ENCODE measurements around the gene HOATZ.

The HOATZ gene
- total RNA-seq, result 0 reads per million in 4 experiments

GRCh38 chr11:111514216-111515031 lies at the start of gene HOATZ:
Gene HOATZ (plus strand): TSS chr11:111514778. CDS start chr11:111514785, 7 bp downstream.
- DNase-seq, result no peak

GRCh38 chr11:111465400-111465799 lies 49.2 kb upstream of the HOATZ start:
- DNase-seq, result no peak

GRCh38 chr11:111466615-111467014 lies 48.0 kb upstream of the HOATZ start:
- DNase-seq, result no peak

- no peak for DNase-seq
Measured at GRCh38 chr11:111469200-111469599, 45.4 kb upstream of the HOATZ start.

- DNase-seq, result no peak
Measured at GRCh38 chr11:111472228-111472627, 42.4 kb upstream of the HOATZ start.

- no peak for DNase-seq
Measured at GRCh38 chr11:111474432-111474831, 40.1 kb upstream of the HOATZ start.

GRCh38 chr11:111476366-111476765 lies 38.2 kb upstream of the HOATZ start:
- no peak for DNase-seq

GRCh38 chr11:111476956-111477355 lies 37.6 kb upstream of the HOATZ start:
- no peak for DNase-seq

GRCh38 chr11:111477898-111478297 lies 36.7 kb upstream of the HOATZ start:
- DNase-seq, result no peak

- DNase-seq, result no peak
Measured at GRCh38 chr11:111479666-111480065, 34.9 kb upstream of the HOATZ start.

GRCh38 chr11:111483431-111483830 lies 31.1 kb upstream of the HOATZ start:
- no peak for DNase-seq

- no peak for DNase-seq
Measured at GRCh38 chr11:111490496-111490895, 24.1 kb upstream of the HOATZ start.

GRCh38 chr11:111494040-111494439 lies 20.5 kb upstream of the HOATZ start:
- no peak for DNase-seq

GRCh38 chr11:111499483-111499882 lies 15.1 kb upstream of the HOATZ start:
- no peak for DNase-seq

GRCh38 chr11:111500481-111500880 lies 14.1 kb upstream of the HOATZ start:
- DNase-seq, result no peak

GRCh38 chr11:111502611-111503010 lies 12.0 kb upstream of the HOATZ start:
- DNase-seq, result no peak

- no peak for DNase-seq
Measured at GRCh38 chr11:111510311-111510710, 4.3 kb upstream of the HOATZ start.

- no peak for DNase-seq
Measured at GRCh38 chr11:111512296-111513239, 2.0 kb upstream of the HOATZ start, which contains the start of gene BTG4. Gene BTG4 (minus strand): TSS chr11:111512386. CDS start chr11:111498776, 13,610 bp downstream.

- no peak for DNase-seq
Measured at GRCh38 chr11:111513240-111513605, 1.4 kb upstream of the HOATZ start.

GRCh38 chr11:111515591-111515990 lies 1.0 kb downstream of the HOATZ start:
- no peak for DNase-seq

- DNase-seq, result no peak
Measured at GRCh38 chr11:111518668-111519067, 4.1 kb downstream of the HOATZ start.

GRCh38 chr11:111520560-111520959 lies 6.0 kb downstream of the HOATZ start:
- no peak for DNase-seq

GRCh38 chr11:111521135-111521534 lies 6.6 kb downstream of the HOATZ start:
- no peak for DNase-seq

- DNase-seq, result no peak
Measured at GRCh38 chr11:111522426-111522825, 7.8 kb downstream of the HOATZ start.
